Measurements from ENCODE around the gene SARDH.

DNA sequence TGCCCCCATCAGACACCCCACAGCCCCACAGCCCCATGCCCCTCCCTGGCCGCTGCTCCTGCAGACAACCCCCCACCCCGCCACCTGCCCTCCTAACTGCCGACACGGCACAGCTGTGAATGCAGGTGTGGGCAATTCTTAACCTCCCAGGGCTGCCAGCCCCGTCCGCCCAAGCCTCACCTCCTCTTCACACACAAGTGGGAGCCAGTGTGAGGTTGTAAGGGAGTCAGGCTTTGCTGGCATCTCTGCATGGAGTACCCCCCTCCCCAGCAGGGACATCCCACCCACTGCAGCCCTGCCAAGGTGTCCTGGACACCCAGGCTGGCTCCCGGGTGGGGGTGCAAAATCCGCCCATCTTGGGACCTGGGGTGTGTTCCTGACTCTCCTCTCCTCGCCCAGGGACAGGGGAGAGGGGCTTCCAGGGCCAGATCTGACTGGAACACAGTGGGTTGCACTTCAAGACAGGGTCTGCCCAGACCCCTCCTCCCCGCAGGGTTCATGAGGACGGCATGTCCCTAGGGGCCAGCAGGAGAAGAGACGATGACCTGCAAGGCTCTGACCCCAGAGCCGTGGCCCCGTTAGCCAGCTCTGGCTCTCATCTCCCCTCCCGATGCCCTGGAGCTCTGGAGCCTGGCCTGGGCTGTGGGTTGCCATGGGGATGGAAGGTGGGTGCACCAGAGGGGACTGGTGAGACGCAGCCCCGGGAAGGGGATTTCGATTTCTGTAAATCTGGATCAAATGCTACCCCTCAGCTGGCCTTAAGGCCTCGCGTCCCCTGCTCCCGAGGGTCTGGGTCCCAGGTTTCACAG is 34.4 kb downstream of the SARDH start:
- TF ChIP-seq, protein P1, sequence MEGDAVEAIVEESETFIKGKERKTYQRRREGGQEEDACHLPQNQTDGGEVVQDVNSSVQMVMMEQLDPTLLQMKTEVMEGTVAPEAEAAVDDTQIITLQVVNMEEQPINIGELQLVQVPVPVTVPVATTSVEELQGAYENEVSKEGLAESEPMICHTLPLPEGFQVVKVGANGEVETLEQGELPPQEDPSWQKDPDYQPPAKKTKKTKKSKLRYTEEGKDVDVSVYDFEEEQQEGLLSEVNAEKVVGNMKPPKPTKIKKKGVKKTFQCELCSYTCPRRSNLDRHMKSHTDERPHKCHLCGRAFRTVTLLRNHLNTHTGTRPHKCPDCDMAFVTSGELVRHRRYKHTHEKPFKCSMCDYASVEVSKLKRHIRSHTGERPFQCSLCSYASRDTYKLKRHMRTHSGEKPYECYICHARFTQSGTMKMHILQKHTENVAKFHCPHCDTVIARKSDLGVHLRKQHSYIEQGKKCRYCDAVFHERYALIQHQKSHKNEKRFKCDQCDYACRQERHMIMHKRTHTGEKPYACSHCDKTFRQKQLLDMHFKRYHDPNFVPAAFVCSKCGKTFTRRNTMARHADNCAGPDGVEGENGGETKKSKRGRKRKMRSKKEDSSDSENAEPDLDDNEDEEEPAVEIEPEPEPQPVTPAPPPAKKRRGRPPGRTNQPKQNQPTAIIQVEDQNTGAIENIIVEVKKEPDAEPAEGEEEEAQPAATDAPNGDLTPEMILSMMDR (conservative IDR thresholded peaks at IDR 0.05 in 1 of 2, IDR thresholded peaks at IDR 0.05 in 1 of 2; ENCODE audit: low read depth in 1 of 2, low read length in 2 of 2) = no peak
- no peak for TF ChIP-seq EZH2 (IDR thresholded peaks at IDR 0.05; ENCODE audit: low read length, missing control alignments)

Measured in fibroblast of lung (primary cell).